Neural progenitor cell (in vitro differentiated cells): Measurements from ENCODE around the gene POLK. TPM values are rescaled to one million over a fixed set of nuclear protein-coding genes. Genes with fewer than 3 reads are reported as not detected.

Experiments used
- DNase-seq: peaks from one replicate; pipeline ENCODE4 v3.0.0-alpha.2; 2016; ENCODE audit warnings: low spot score
- H2AFZ ChIP-seq: fragments of 200-600 bp; sonication (generic); replicated peaks from 2 replicates; pipeline ENCODE4 v1.6.1; 2016; ENCODE audit warnings: antibody characterized with exemption
- H3F3A ChIP-seq: fragments of 200-600 bp; sonication (generic); 2 replicates; pipeline ENCODE4 v1.6.1; 2016; ENCODE audit warnings: antibody characterized with exemption, low read depth
- H3K27ac ChIP-seq: fragments of 200-600 bp; sonication (generic); 2 replicates; pipeline ENCODE4 v1.5.1; 2016; ENCODE audit warnings: mild to moderate bottlenecking
- H3K27me3 ChIP-seq: fragments of 200-600 bp; sonication (generic); 2 replicates; pipeline ENCODE4 v1.6.1; 2016; ENCODE audit warnings: mild to moderate bottlenecking, moderate library complexity
- H3K36me3 ChIP-seq: fragments of 200-600 bp; sonication (generic); 2 replicates; pipeline ENCODE4 v1.5.1; 2016
- H3K4me1 ChIP-seq: fragments of 200-600 bp; sonication (generic); 2 replicates; pipeline ENCODE4 v1.6.1; 2016; ENCODE audit warnings: mixed run types
- H3K4me2 ChIP-seq: fragments of 200-600 bp; sonication (generic); 2 replicates; pipeline ENCODE4 v1.6.1; 2016
- H3K4me3 ChIP-seq: fragments of 200-600 bp; sonication (generic); 2 replicates; pipeline ENCODE4 v1.5.1; 2016
- H3K79me2 ChIP-seq: fragments of 200-600 bp; sonication (generic); 2 replicates; pipeline ENCODE4 v1.6.1; 2016; ENCODE audit warnings: low read depth
- H3K9ac ChIP-seq: fragments of 200-600 bp; sonication (generic); 2 replicates; pipeline ENCODE4 v1.6.1; 2016
- H3K9me3 ChIP-seq: fragments of 200-600 bp; sonication (generic); 2 replicates; pipeline ENCODE4 v1.5.1; 2016; ENCODE audit warnings: low read depth
- H4K20me1 ChIP-seq: fragments of 200-600 bp; sonication (generic); 2 replicates; pipeline ENCODE4 v1.6.1; 2016; ENCODE audit warnings: low read depth
- H3K27ac Mint-ChIP-seq: 3 replicates; pipeline ENCODE4 v1.8.0; 2021; ENCODE audit warnings: mixed read lengths
- H3K27me3 Mint-ChIP-seq: 2 replicates; pipeline ENCODE4 v1.8.0; 2022; ENCODE audit warnings: low read depth, mild to moderate bottlenecking, inconsistent platforms, moderate library complexity, mixed read lengths; ENCODE audit not compliant: insufficient read depth
- H3K36me3 Mint-ChIP-seq: 3 replicates; pipeline ENCODE4 v1.8.0; 2021; ENCODE audit warnings: mixed read lengths
- H3K4me1 Mint-ChIP-seq: 3 replicates; pipeline ENCODE4 v1.8.0; 2021; ENCODE audit warnings: mixed read lengths
- H3K4me3 Mint-ChIP-seq: 3 replicates; pipeline ENCODE4 v1.8.0; 2021; ENCODE audit warnings: mild to moderate bottlenecking, moderate library complexity, mixed read lengths
- H3K9me3 Mint-ChIP-seq: 3 replicates; pipeline ENCODE4 v1.8.0; 2020; ENCODE audit warnings: mixed read lengths
- EZH2 ChIP-seq: fragments of 200-600 bp; sonication (generic); IDR thresholded peaks from 2 replicates; pipeline ENCODE4 v1.6.1; 2017; ENCODE audit warnings: antibody characterized with exemption, mild to moderate bottlenecking, moderate library complexity
- EZH2phosphoT487 ChIP-seq: fragments of 200-600 bp; sonication (generic); IDR thresholded peaks from 2 replicates; pipeline ENCODE4 v1.6.1; 2017; ENCODE audit warnings: antibody characterized with exemption
- total RNA-seq: library from RNA; depleted of rRNA; stranded (reverse); fragments of >200 nt; gene quantifications from 2 replicates; pipeline ENCODE4 v1.2.3, GENCODE V29; 2015; ENCODE audit warnings: low replicate concordance
- TF ChIP-seq, protein P1 (sequence below): fragments of 200-600 bp; sonication (generic); IDR thresholded peaks from 2 replicates; pipeline ENCODE4 v1.5.1; 2017; ENCODE audit warnings: antibody characterized with exemption, mild to moderate bottlenecking

POLK gene
- total RNA-seq, 1 donor from 2014 or later, result 30.9 TPM

DNA sequence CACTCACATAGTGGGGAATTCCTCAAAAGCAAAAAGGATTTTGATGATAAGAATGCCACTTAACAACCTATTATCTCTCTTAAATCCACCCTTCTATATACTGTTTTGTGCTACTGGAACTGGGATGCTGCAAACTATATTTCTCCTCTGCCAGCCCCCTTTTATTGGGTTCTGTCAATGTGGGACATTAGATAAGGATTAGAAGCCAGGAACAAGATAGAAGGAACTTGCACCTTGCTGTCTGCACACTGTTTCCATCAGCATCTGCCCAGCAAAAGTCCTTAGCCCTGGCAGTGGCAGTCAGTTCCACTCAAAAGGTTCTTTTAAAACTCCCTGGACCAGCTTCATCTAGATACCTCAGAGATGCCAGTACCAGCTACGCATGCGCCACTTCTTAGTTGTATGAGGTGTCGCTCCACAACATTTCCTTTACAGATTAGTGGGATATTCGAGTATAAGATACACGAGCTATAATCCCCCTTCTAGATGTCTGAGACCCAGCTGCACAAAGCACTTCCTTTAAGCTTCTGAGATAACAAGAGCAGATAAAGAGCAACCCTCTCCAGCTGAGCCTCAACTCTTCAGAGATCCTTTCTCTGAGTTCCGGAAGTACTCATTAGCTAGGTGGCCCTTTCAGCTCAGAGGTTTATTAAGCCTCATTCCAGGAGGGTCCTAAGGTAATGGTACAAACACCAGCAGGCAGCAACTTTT is 45.5 kb upstream of the POLK start:
- H3K9me3 ChIP-seq, result peaks cover 10% of the 10 kb centered on the region
- no peak overlapping the region for H3K27ac ChIP-seq
- H4K20me1 ChIP-seq, result peaks cover 33% of the 10 kb centered on the region
- peaks cover 5% of the 10 kb centered on the region for H3K36me3 ChIP-seq
- peaks cover 62% of the 10 kb centered on the region for H3K79me2 ChIP-seq
- H3F3A ChIP-seq, result peaks cover 4% of the 10 kb centered on the region
- Mint-ChIP-seq H3K36me3 (peaks cover 37% of the 10 kb centered on the region), H3K4me3 (no peak overlapping the region), H3K27me3 (peaks cover 2% of the 10 kb centered on the region), H3K27ac (no peak overlapping the region), H3K9me3 (peaks cover 41% of the 10 kb centered on the region), H3K4me1 (peaks cover 26% of the 10 kb centered on the region)
- peak; percentile 74 for TF ChIP-seq EZH2phosphoT487
- no peak for TF ChIP-seq EZH2
- H3K9ac ChIP-seq, result no peak overlapping the region
- H3K4me3 ChIP-seq, result no peak overlapping the region
- no peak overlapping the region for H2AFZ ChIP-seq
- peak; percentile 46 for DNase-seq
- no peak overlapping the region for H3K4me2 ChIP-seq
- no peaks in the 10 kb centered on the region for H3K27me3 ChIP-seq
- H3K4me1 ChIP-seq, result peaks cover 17% of the 10 kb centered on the region

DNA sequence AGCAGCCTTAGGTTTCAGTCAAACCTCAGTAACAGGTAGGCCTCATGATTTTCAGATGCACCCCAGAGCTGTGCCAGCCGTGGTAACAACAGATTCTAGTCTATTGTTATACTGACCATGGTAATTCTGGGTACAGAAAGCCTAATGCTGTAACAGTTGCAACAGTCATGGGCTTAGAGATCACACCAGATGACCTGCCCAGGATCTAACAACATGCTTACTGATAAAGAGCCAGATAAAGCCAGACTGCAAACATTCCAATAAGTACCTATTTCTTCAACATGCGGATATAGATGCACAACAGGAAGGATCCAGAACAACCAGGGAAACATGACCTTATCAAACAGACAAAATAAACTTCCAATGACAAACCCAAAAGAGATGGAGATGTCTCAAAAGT is 43.1 kb upstream of the POLK start:
- no peak for TF ChIP-seq EZH2
- TF ChIP-seq, protein P1, sequence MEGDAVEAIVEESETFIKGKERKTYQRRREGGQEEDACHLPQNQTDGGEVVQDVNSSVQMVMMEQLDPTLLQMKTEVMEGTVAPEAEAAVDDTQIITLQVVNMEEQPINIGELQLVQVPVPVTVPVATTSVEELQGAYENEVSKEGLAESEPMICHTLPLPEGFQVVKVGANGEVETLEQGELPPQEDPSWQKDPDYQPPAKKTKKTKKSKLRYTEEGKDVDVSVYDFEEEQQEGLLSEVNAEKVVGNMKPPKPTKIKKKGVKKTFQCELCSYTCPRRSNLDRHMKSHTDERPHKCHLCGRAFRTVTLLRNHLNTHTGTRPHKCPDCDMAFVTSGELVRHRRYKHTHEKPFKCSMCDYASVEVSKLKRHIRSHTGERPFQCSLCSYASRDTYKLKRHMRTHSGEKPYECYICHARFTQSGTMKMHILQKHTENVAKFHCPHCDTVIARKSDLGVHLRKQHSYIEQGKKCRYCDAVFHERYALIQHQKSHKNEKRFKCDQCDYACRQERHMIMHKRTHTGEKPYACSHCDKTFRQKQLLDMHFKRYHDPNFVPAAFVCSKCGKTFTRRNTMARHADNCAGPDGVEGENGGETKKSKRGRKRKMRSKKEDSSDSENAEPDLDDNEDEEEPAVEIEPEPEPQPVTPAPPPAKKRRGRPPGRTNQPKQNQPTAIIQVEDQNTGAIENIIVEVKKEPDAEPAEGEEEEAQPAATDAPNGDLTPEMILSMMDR, result no peak
- no peak for TF ChIP-seq EZH2phosphoT487
- peaks cover 30% of the 10 kb centered on the region for H3K36me3 Mint-ChIP-seq
- H3K9me3 ChIP-seq, result peaks cover 10% of the 10 kb centered on the region

DNA sequence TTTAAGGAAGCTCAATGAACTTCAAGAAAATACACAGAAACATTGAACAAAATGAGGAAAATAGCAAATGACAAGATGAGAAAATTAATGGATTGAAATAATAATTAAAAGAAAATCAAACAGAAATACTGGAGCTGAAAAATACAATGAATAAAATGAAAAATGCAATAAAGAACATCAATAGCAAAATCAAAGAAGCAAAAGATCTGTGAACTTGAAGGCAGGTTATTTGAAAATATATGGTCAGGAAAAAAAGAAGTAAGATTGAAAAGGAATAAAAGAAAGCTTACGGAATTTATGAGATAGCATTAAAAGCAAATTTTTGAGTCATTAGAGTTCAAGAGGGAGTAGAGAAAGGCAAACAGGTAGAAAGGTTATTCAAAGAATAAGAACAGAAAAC is 42.7 kb upstream of the POLK start:
- no peak overlapping the region for H3K4me3 ChIP-seq
- peaks cover 17% of the 10 kb centered on the region for H3K4me1 ChIP-seq
- H3K4me2 ChIP-seq, result no peak overlapping the region
- TF ChIP-seq EZH2phosphoT487 (no peak), EZH2 (no peak)
- TF ChIP-seq, protein P1, result no peak
- peaks cover 25% of the 10 kb centered on the region for H4K20me1 ChIP-seq
- no peak for DNase-seq
- no peak overlapping the region for H2AFZ ChIP-seq
- Mint-ChIP-seq H3K9me3 (peaks cover 39% of the 10 kb centered on the region), H3K4me1 (peaks cover 25% of the 10 kb centered on the region), H3K36me3 (peaks cover 28% of the 10 kb centered on the region), H3K27ac (no peak overlapping the region), H3K4me3 (no peak overlapping the region), H3K27me3 (peaks cover 2% of the 10 kb centered on the region)
- H3K9me3 ChIP-seq, result peaks cover 10% of the 10 kb centered on the region
- peaks cover 4% of the 10 kb centered on the region for H3F3A ChIP-seq
- H3K27ac ChIP-seq, result no peak overlapping the region
- H3K27me3 ChIP-seq, result no peaks in the 10 kb centered on the region
- peaks cover 5% of the 10 kb centered on the region for H3K36me3 ChIP-seq
- H3K9ac ChIP-seq, result no peak overlapping the region
- H3K79me2 ChIP-seq, result peaks cover 76% of the 10 kb centered on the region

More for the DNA sequence above, 43.1 kb upstream of the POLK start:
- peaks cover 5% of the 10 kb centered on the region for H3K36me3 ChIP-seq
- peaks cover 2% of the 10 kb centered on the region for H3K27me3 Mint-ChIP-seq
- H3K27ac Mint-ChIP-seq, result no peak overlapping the region
- peaks cover 77% of the 10 kb centered on the region for H3K79me2 ChIP-seq
- H3K4me3 Mint-ChIP-seq, result no peak overlapping the region
- peaks cover 17% of the 10 kb centered on the region for H3K4me1 ChIP-seq
- H3K27me3 ChIP-seq, result no peaks in the 10 kb centered on the region
- no peak overlapping the region for H3K9ac ChIP-seq
- H3K4me2 ChIP-seq, result no peak overlapping the region
- no peak overlapping the region for H3K27ac ChIP-seq
- peaks cover 26% of the 10 kb centered on the region for H3K4me1 Mint-ChIP-seq
- no peak for DNase-seq
- H3K9me3 Mint-ChIP-seq, result peaks cover 41% of the 10 kb centered on the region
- no peak overlapping the region for H2AFZ ChIP-seq
- H4K20me1 ChIP-seq, result peaks cover 29% of the 10 kb centered on the region
- peaks cover 4% of the 10 kb centered on the region for H3F3A ChIP-seq
- no peak overlapping the region for H3K4me3 ChIP-seq

DNA sequence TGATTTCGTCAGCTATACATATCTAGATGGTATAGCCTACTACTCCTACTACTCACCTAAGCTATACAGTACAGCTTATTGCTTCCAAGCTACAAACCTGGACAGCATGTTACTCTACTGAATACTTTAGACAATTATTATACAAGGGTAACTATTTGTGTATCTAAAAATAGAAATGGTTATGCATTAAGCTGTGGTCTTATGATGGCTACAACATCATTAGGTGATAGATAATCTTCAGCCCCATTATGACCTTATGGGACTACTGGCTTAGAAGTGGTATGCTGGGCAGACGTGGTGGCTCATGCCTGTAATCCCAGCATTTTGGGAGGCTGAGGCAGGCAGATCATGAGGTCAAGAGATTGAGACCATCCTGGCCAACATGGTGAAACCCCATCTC is 40.5 kb upstream of the POLK start:
- peaks cover 4% of the 10 kb centered on the region for H3F3A ChIP-seq
- H3K9me3 ChIP-seq, result peaks cover 10% of the 10 kb centered on the region
- Mint-ChIP-seq H3K27me3 (peaks cover 2% of the 10 kb centered on the region), H3K9me3 (peaks cover 45% of the 10 kb centered on the region), H3K4me3 (no peak overlapping the region), H3K27ac (no peak overlapping the region), H3K4me1 (peaks cover 11% of the 10 kb centered on the region), H3K36me3 (peaks cover 29% of the 10 kb centered on the region)
- TF ChIP-seq EZH2, result no peak
- TF ChIP-seq, protein P1, result no peak
- TF ChIP-seq EZH2phosphoT487, result no peak
- H3K36me3 ChIP-seq, result peaks cover 8% of the 10 kb centered on the region
- no peaks in the 10 kb centered on the region for H3K27me3 ChIP-seq
- H3K79me2 ChIP-seq, result peaks cover 81% of the 10 kb centered on the region
- no peak overlapping the region for H3K4me2 ChIP-seq
- H3K4me1 ChIP-seq, result peaks cover 4% of the 10 kb centered on the region
- H3K9ac ChIP-seq, result no peak overlapping the region
- DNase-seq, result no peak
- no peak overlapping the region for H3K27ac ChIP-seq
- no peak overlapping the region for H3K4me3 ChIP-seq
- no peak overlapping the region for H2AFZ ChIP-seq
- H4K20me1 ChIP-seq, result peaks cover 8% of the 10 kb centered on the region
